SKM-1 (cell line): ENCODE measurements around the gene POLR1B.
A peak's percentile ranks its signal among the peaks of the same experiment; 100 is the strongest.
"Not testable (repeated sequence)": the region's sequence is repeated elsewhere in the genome, so short reads cannot be mapped to it uniquely, and the experiment has no call there.

Experiments
- DNase-seq: peaks from one replicate; lab custom pipeline; 2025; ENCODE audit not compliant: unreplicated experiment; lab: John Stamatoyannopoulos, UW

POLR1B gene

DNA sequence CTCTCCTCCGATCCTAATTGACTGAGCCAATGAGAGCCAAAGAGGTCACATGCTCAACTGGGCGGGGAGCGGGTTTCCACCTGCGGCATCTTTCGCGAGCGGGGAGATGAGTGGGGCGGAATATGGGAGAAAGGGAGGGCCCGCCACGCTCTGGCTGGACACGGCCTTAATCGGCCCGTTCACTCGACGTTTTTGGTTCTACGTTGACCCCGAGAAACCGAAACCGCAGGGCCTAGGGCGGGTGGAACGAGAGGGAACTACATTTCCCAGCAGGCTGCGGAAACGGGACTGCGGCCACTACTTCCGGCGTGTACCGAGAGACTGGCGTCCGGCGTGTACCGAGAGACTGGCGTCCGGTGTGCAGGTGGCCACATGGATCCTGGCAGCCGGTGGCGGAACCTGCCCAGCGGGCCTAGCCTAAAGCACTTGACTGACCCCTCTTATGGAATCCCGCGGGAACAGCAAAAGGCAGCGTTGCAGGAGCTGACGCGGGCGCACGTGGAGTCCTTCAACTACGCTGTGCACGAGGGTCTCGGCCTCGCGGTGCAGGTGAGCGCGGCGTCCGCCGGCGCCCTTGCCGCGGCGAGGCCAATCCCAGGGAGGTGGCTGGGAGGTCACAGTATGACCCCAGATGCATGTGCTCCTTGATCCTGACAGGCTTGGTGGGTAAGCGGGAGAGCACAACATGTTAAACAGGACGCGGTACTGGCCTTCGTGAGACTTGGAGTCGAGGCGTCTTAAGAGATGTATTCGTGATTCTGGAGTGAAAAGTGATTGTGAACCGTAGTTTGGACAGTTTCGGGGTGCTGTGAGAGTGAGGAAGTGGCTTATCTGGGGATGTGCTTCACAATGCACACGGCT is at the start of gene POLR1B:
Gene POLR1B (plus strand): TSS at position 343 of the 861 bp plus-strand sequence. CDS start 30 bp downstream, at position 373.
- DNase-seq, result peak; percentile 80

DNA sequence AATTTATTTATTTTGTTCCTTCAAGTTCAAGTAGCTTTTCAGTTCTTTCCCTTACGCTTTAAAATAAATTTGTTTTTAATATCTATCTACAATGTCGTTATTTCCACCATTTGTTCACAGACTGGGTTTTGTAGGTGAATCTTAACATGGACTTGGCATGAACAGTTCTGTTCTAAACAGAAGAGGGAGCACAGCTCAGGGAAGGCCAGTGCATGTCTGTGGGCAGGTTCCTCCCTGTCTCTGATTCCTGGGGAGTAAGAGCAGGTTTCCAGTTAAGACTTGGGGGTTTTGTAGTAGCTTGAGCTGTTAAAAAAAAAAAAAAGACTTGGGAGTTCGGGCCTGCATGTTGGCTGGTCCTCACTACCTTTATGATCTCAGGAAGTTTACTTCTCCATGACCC is 49.2 kb upstream of the POLR1B start:
- no peak for DNase-seq

GRCh38 chr2:112493858-112494648 is 48.2 kb upstream of the POLR1B start:
- DNase-seq, result no peak

- DNase-seq, result no peak
These were observed 47.4 kb upstream of the POLR1B start for GRCh38 chr2:112494828-112495227.

GRCh38 chr2:112495878-112496277 is 46.4 kb upstream of the POLR1B start:
- DNase-seq, result not testable (repeated sequence)

GRCh38 chr2:112500850-112501484 is 41.3 kb upstream of the POLR1B start:
- DNase-seq, result not testable (repeated sequence)

GRCh38 chr2:112509239-112509998 is 32.8 kb upstream of the POLR1B start:
- not testable (repeated sequence) for DNase-seq

GRCh38 chr2:112516801-112517200 is 25.5 kb upstream of the POLR1B start:
- no peak for DNase-seq

DNA sequence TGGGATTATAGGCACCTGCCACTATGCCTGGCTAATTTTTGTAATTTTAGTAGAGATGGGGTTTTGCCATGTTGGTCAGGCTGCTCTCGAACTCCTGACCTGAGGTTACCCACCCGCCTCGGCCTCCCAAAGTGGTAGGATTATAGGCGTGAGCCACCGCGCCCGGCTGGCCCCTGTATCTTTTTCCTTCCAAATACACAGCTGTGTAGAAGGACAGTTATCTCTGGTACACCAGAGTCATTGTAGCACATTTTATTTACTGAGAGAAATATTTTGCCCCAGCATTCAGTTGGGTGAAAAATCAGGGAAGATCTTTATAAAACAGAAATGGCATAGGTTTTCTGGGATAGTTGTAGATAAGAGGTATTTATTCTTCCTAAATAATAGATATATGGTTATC is 23.5 kb upstream of the POLR1B start:
- DNase-seq, result no peak

- no peak for DNase-seq
These were observed 22.8 kb upstream of the POLR1B start for GRCh38 chr2:112519506-112519905.

- no peak for DNase-seq
These were observed 22.0 kb upstream of the POLR1B start for GRCh38 chr2:112520234-112520783.

DNA sequence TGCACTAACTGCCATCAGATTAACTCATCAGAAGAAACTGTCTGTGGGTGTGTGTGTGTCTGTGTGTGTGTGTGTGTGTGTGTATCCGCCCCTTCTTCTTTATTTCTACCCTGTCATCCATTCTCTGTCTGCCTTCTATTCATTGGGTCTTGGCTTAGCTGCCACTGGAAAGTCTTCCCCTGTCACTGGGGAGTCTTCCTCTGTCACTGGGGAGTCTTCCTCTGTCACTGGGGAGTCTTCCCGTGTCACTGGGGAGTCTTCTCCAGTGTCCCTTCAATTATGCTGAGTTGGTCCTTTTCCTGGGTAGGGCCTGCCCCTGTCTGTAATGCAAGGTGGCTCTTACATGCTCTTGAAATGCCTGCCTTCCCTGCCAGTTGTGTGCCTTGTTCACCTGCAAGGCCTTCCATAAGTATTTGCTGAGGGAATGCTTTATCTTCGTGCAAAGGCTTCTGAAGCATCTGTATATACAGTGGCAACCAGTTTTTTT is 18.9 kb upstream of the POLR1B start:
- DNase-seq, result no peak

DNA sequence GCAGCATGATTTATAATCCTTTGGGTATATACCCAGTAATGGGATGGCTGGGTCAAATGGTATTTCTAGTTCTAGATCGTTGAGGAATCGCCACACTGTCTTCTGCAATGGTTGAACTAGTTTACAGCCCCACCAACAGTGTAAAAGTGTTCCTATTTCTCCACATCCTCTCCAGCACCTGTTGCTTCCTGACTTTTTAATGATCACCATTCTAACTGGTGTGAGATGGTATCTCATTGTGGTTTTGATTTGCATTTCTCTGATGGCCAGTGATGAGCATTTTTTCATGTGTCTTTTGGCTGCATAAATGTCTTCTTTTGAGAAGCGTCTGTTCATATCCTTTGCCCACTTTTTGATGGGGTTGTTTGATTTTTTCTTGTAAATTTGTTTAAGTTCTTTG is 18.0 kb upstream of the POLR1B start:
- DNase-seq, result not testable (repeated sequence)

DNA sequence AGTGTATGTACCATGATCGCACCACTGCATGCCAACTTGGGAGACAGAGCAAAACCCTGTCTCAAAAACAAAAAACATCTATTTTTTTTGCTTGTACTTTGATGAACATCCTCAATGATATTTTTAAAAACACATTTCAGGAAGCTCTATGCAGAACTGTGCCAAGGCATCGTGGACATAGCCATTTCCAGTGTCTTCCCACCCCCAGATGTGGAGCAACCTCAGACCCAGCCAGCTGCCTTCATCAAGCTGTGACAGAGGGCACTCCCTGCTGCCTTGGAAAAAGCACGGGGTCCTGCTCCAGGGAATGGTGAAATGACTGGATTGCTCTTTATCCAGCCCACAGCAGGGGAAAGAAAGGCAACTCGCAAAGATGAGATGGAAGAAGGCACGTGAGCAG is 13.7 kb upstream of the POLR1B start:
- no peak for DNase-seq

GRCh38 chr2:112529757-112530156 is 12.5 kb upstream of the POLR1B start:
- no peak for DNase-seq

GRCh38 chr2:112530728-112531127 is 11.5 kb upstream of the POLR1B start:
- no peak for DNase-seq

DNA sequence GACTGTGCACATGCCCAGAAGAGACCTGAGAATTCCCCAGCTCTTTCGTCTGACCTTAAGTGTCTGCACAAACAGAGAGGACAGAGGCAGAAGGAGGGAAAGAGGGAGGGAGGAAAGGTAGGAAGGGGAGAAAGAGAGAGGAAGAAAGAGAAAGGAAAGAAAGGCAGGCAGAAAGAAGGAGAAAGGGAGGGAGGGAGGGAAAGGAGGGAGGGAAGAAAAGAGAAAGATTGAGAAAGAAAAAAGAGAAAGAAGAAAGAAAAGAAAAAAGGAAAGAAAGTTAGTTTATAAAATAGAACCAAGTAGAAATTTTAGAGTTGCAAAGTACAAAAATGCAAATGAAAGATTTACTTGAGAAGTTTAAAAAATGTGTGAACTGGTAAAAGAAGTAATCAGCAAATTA is 7.4 kb upstream of the POLR1B start:
- no peak for DNase-seq

DNA sequence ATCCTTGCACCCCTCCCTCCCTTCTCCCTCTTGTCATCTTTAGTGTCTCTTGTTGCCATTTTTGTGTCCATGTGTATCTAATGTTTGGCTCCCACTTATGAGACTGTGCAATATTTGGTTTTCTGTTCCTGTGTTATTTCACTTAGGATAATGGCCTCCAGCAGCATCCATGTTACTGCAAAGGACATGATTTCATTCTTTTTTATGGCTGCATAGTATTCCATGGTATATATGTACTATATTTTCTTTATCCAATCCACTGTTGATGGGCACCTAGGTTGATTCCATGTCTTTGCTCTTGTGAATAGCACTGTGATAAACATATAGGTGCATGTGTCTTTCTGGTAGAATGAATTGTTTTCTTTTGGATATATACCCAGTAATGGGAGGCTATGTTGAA is 5.6 kb upstream of the POLR1B start:
- not testable (repeated sequence) for DNase-seq

DNA sequence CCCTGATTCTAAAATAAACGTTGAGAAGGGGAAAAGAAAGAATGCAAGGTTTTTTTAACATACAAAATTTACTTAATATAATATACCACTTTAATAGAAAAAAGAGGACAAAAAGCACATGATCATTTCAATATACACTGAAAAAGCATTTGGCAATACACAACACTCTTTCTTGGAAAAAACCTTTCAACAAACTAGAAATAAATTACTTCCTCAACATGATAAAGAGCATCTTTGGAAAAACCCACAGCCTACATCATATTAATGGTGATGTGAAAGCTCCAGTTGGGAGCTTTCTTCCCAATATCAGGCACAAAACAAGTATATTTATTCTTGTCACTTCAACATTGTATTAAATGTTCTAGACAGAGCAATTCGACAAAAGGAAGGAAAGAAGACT is 3.0 kb upstream of the POLR1B start:
- DNase-seq, result no peak

GRCh38 chr2:112540906-112541305 is 1.4 kb upstream of the POLR1B start:
- DNase-seq, result no peak
